HepG2 (cell line): ENCODE measurements around the gene MOSPD2. TPM values are rescaled to one million over a fixed set of nuclear protein-coding genes. Genes with fewer than 3 reads are reported as not detected.

Experiments used
- ATAC-seq: fragments of 200-7000 bp; cut with Tn5 transposase; 3 replicates; pipeline ENCODE4 v1.9.1; 2020; ENCODE audit warnings: mild to moderate bottlenecking, moderate library complexity
- BruUV-seq: library from RNA; stranded (reverse); fragments of 400-500 nt; replicated peaks from 2 replicates; lab custom pipeline; 2021; lab: Mats Ljungman, UMichigan
- CTCF ChIA-PET: fragments of 300-600 bp; formaldehyde crosslinking; extraction: SDS; loops from one replicate; lab custom pipeline; 2021; ENCODE audit warnings: low total read pairs, inconsistent platforms, low intra/inter-chr PET ratio; lab: Yijun Ruan, JAX
- POLR2A ChIA-PET: fragments of 350-600 bp; sonication (Branson Sonifier 250); formaldehyde crosslinking; loops from one replicate; lab custom pipeline; 2020; ENCODE audit warnings: antibody characterized with exemption, inconsistent platforms; lab: Yijun Ruan, JAX
- DNase-seq: peaks from one replicate; pipeline ENCODE4 v3.0.0-alpha.2; 2015; ENCODE audit warnings: low spot score
- FAIRE-seq: peaks from 3 replicates; lab custom pipeline; 2011; peaks lifted over from hg19 to GRCh38; lab: Jason Lieb, UNC
- H2AFZ ChIP-seq: one replicate; pipeline ENCODE4 v1.6.1; 2011; ENCODE audit warnings: low read length, inconsistent platforms
- H3K27ac ChIP-seq: fragments of 300-600 bp; 3 replicates; pipeline ENCODE4 v1.8.0; 2011; ENCODE audit warnings: mixed run types, mild to moderate bottlenecking, mixed read lengths, low read length, inconsistent platforms; ENCODE audit not compliant: insufficient read depth; ENCODE audit errors: extremely low read length
- H3K27me3 ChIP-seq, 2 experiments: fragments of 200-600 bp in 1 of 2; 2 replicates in 1 of 2; 3 replicates in 1 of 2; pipeline versions ENCODE4 v1.6.0 to v1.8.0; 2011; ENCODE audit warnings: low read length in 2 of 2, mild to moderate bottlenecking in 2 of 2, moderate library complexity in 2 of 2, inconsistent platforms in 1 of 2; ENCODE audit not compliant: insufficient read depth in 2 of 2, control insufficient read depth in 1 of 2
- H3K36me3 ChIP-seq, 2 experiments: fragments of 200-600 bp in 1 of 2; replicated peaks in 1 of 2; 2 replicates in 1 of 2; 3 replicates in 1 of 2; pipeline versions ENCODE4 v1.5.1 to v1.8.0; 2011; ENCODE audit warnings: low read length in 2 of 2, inconsistent platforms in 1 of 2; ENCODE audit not compliant: insufficient read depth in 2 of 2, control insufficient read depth in 1 of 2
- H3K4me1 ChIP-seq: 2 replicates; pipeline ENCODE4 v1.5.1; 2012; ENCODE audit warnings: low read length, inconsistent platforms; ENCODE audit not compliant: insufficient read depth
- H3K4me2 ChIP-seq: 2 replicates; pipeline ENCODE4 v1.6.0; 2011; ENCODE audit warnings: low read depth, low read length, inconsistent platforms
- H3K4me3 ChIP-seq, 3 experiments: fragments of 200-600 bp in 1 of 3; sonication (generic), shearing (Covaris generic) in 1 of 3; replicated peaks in 1 of 3; 2 replicates each; pipeline ENCODE4 v1.5.1; 2011 to 2016; ENCODE audit warnings: low read length in 3 of 3, inconsistent platforms in 2 of 3, low read depth in 2 of 3, mild to moderate bottlenecking in 2 of 3, control low read depth in 1 of 3, mixed read lengths in 1 of 3; ENCODE audit not compliant: insufficient read depth in 1 of 3
- H3K79me2 ChIP-seq: one replicate; pipeline ENCODE4 v1.6.1; 2011; ENCODE audit warnings: low read length, inconsistent platforms; ENCODE audit not compliant: insufficient read depth
- H3K9ac ChIP-seq: 2 replicates; pipeline ENCODE4 v1.6.0; 2011; ENCODE audit warnings: mild to moderate bottlenecking, low read depth, low read length, inconsistent platforms; ENCODE audit not compliant: insufficient read depth
- H3K9me3 ChIP-seq: 2 replicates; pipeline ENCODE4 v1.5.1; 2012; ENCODE audit warnings: mild to moderate bottlenecking, low read length
- H4K20me1 ChIP-seq: 2 replicates; pipeline ENCODE4 v1.6.0; 2011; ENCODE audit warnings: inconsistent platforms, mild to moderate bottlenecking, low read length, moderate library complexity; ENCODE audit not compliant: insufficient read depth
- ATF7-NPFF ChIP-seq: sonication (generic); formaldehyde crosslinking; IDR thresholded peaks from 2 replicates; pipeline ENCODE4 v1.8.1; 2023; ENCODE audit warnings: mild to moderate bottlenecking, low read depth, missing genetic modification reagents, moderate library complexity
- FOXO1 ChIP-seq: sonication (generic); formaldehyde crosslinking; IDR thresholded peaks from 2 replicates; pipeline ENCODE4 v1.4.0; 2020; ENCODE audit warnings: missing genetic modification reagents
- GABPB1 ChIP-seq: IDR thresholded peaks from 2 replicates; pipeline ENCODE4 v1.6.1; 2016; ENCODE audit warnings: mild to moderate bottlenecking, missing genetic modification reagents, moderate library complexity, missing compliant biosample characterization
- KDM5B ChIP-seq: sonication (generic); formaldehyde crosslinking; IDR thresholded peaks from 2 replicates; pipeline ENCODE4 v1.4.0; 2020; ENCODE audit warnings: missing genetic modification reagents, mild to moderate bottlenecking, borderline replicate concordance
- MTERF4 ChIP-seq: sonication (generic); formaldehyde crosslinking; IDR thresholded peaks from 2 replicates; pipeline ENCODE4 v1.8.0; 2023; ENCODE audit warnings: mild to moderate bottlenecking, missing genetic modification reagents
- NFYB ChIP-seq: sonication (generic); formaldehyde crosslinking; IDR thresholded peaks from 2 replicates; pipeline ENCODE4 v1.4.0; 2020; ENCODE audit warnings: missing genetic modification reagents
- RBFOX2 ChIP-seq: fragments of 200-400 bp; formaldehyde crosslinking; IDR thresholded peaks from 2 replicates; pipeline ENCODE4 v1.6.1; 2017; ENCODE audit warnings: low read depth, mild to moderate bottlenecking, low read length
- SCMH1 ChIP-seq: sonication (generic); formaldehyde crosslinking; IDR thresholded peaks from 2 replicates; pipeline ENCODE4 v1.9.0; 2021; ENCODE audit warnings: missing genetic modification reagents, mild to moderate bottlenecking, borderline replicate concordance
- SRF ChIP-seq: IDR thresholded peaks from 2 replicates; pipeline ENCODE4 v1.6.1; 2011; ENCODE audit warnings: mild to moderate bottlenecking, low read depth, low read length, moderate library complexity
- TRIM24 ChIP-seq: sonication (generic); formaldehyde crosslinking; IDR thresholded peaks from 2 replicates; pipeline ENCODE4 v1.8.0; 2022; ENCODE audit warnings: mild to moderate bottlenecking, missing genetic modification reagents
- U2AF2 ChIP-seq: fragments of 200-400 bp; formaldehyde crosslinking; IDR thresholded peaks from 2 replicates; pipeline ENCODE4 v1.6.1; 2017; ENCODE audit warnings: low read depth, mild to moderate bottlenecking, low read length
- ZBTB33 ChIP-seq: sonication (generic); formaldehyde crosslinking; IDR thresholded peaks from 2 replicates; pipeline ENCODE4 v1.4.0; 2020; ENCODE audit warnings: missing genetic modification reagents
- ZFP90 ChIP-seq: sonication (generic); formaldehyde crosslinking; IDR thresholded peaks from 2 replicates; pipeline ENCODE4 v1.8.0; 2022; ENCODE audit warnings: missing genetic modification reagents, mild to moderate bottlenecking, inconsistent platforms, borderline replicate concordance
- ZNF383 ChIP-seq: sonication (generic); formaldehyde crosslinking; IDR thresholded peaks from 2 replicates; pipeline ENCODE4 v1.4.0; 2020; ENCODE audit warnings: missing genetic modification reagents, mild to moderate bottlenecking, borderline replicate concordance
- ZNF512B ChIP-seq: sonication (generic); formaldehyde crosslinking; IDR thresholded peaks from 2 replicates; pipeline ENCODE4 v1.5.1; 2020; ENCODE audit warnings: missing genetic modification reagents, mild to moderate bottlenecking, borderline replicate concordance
- ZNF576 ChIP-seq: sonication (generic); formaldehyde crosslinking; IDR thresholded peaks from 2 replicates; pipeline ENCODE4 v1.4.0; 2020; ENCODE audit warnings: mild to moderate bottlenecking, missing genetic modification reagents
- ZNF841 ChIP-seq: sonication (generic); formaldehyde crosslinking; IDR thresholded peaks from 2 replicates; pipeline ENCODE4 v1.8.1; 2023; ENCODE audit warnings: missing genetic modification reagents, borderline replicate concordance
- WGBS: methylation state at CpG from one replicate; pipeline ENCODE4 v1.1.6; 2017; ENCODE audit warnings: low lambda C conversion rate; 5-methylcytosine and 5-hydroxymethylcytosine counted together
- in situ Hi-C: cut with HindIII; loops from 2 replicates; pipeline ENCODE4 v1.10.0; 2017; ENCODE audit warnings: low pct_unique_long_range_greater_than_20kb; ENCODE audit not compliant: extremely low pct_ligation_motif_present
- intact Hi-C: fragments of 100-400 bp; cut with micrococcal nuclease; formaldehyde crosslinking; loops from one replicate; pipeline ENCODE4 v1.10.0; 2022; ENCODE audit not compliant: unreplicated experiment
- polyA plus RNA-seq, 8 experiments: library from polyadenylated mRNA; depleted of rRNA in 3 of 8; stranded (reverse) in 7 of 8; unstranded in 1 of 8; fragments of >200 nt; fragmentation: Illumina TruSeq in 4 of 8; extraction: Trizol in 4 of 8; gene quantifications; 2 replicates each; pipeline versions ENCODE4 v1.2.1 to v1.2.3, GENCODE V29; 2011 to 2016; ENCODE audit warnings: low read depth in 4 of 8, missing spikeins in 1 of 8, mixed read lengths in 1 of 8; ENCODE audit not compliant: insufficient read depth in 1 of 8
- total RNA-seq, 5 experiments: library from RNA; depleted of rRNA; stranded (reverse); fragments of >200 nt; fragmentation: Illumina TruSeq; extraction: Trizol; gene quantifications; 2 replicates each; pipeline ENCODE4 v1.2.3, GENCODE V29; 2016; ENCODE audit warnings: low read depth in 1 of 5

MOSPD2 gene
- total and polyA plus RNA-seq, 2 of the 13 experiments (the other 11 are each of a cell fraction or from before 2014, with no cell fraction given) = 4.8 to 7.0 TPM

- Histone ChIP-seq H4K20me1 (no peaks in the 10 kb centered on the region), H3K27ac (no peak overlapping the region), H3K4me2 (no peak overlapping the region), H3K4me3 (no peak overlapping the region), H2AFZ (no peak overlapping the region), H3K9ac (no peak overlapping the region), H3K36me3 (no peaks in the 10 kb centered on the region), H3K79me2 (no peaks in the 10 kb centered on the region), H3K27me3 (no peaks in the 10 kb centered on the region), H3K4me1 (no peaks in the 10 kb centered on the region), H3K9me3 (no peaks in the 10 kb centered on the region)
- no TSS peak for BruUV-seq
- FAIRE-seq (no peak), ATAC-seq (no peak), DNase-seq (no peak)
- ChIA-PET CTCF (no interaction called here), POLR2A (no interaction called here)
- intact Hi-C loops = no loop called here
- 11% methylated on average over 3 of the region's 5 CpGs for WGBS
- in situ Hi-C loops = no loop called here
- TF ChIP-seq SCMH1 (CRISPR knock-in tag) = no peak
- TF ChIP-seq ZFP90 (CRISPR knock-in tag) = no peak
- no peak for TF ChIP-seq ZNF512B (CRISPR knock-in tag)
- no peak for TF ChIP-seq ZNF841 (CRISPR knock-in tag)
- TF ChIP-seq ZBTB33 (CRISPR knock-in tag) = no peak
- TF ChIP-seq TRIM24 = no peak
- no peak for TF ChIP-seq RBFOX2
- TF ChIP-seq SRF = no peak
- no peak for TF ChIP-seq FOXO1 (CRISPR knock-in tag)
- no peak for TF ChIP-seq U2AF2
- TF ChIP-seq ATF7-NPFF = no peak
- TF ChIP-seq KDM5B (CRISPR knock-in tag) = no peak
- no peak for TF ChIP-seq ZNF576 (CRISPR knock-in tag)
- no peak for TF ChIP-seq GABPB1 (CRISPR knock-in tag)
- TF ChIP-seq ZNF383 (CRISPR knock-in tag) = no peak
- no peak for TF ChIP-seq MTERF4
- TF ChIP-seq NFYB (CRISPR knock-in tag) = no peak
These were observed 83.8 kb downstream of the MOSPD2 start for GRCh38 chrX:14956813-14957582.
